Measurements from ENCODE around the gene SLC22A3. TPM values are rescaled to one million over a fixed set of nuclear protein-coding genes. Genes with fewer than 3 reads are reported as not detected.

The SLC22A3 gene
- total and polyA plus RNA-seq, 8 donors: 16.1 to 42.9 (median 32.0) TPM

GRCh38 chr6:160344271-160344670 lies 3.9 kb upstream of the SLC22A3 start:
- no peaks in the 10 kb centered on the region for H3K9me3 ChIP-seq
- intact Hi-C loops (cut with DNase I): no loop called here
- TF ChIP-seq, protein P1, sequence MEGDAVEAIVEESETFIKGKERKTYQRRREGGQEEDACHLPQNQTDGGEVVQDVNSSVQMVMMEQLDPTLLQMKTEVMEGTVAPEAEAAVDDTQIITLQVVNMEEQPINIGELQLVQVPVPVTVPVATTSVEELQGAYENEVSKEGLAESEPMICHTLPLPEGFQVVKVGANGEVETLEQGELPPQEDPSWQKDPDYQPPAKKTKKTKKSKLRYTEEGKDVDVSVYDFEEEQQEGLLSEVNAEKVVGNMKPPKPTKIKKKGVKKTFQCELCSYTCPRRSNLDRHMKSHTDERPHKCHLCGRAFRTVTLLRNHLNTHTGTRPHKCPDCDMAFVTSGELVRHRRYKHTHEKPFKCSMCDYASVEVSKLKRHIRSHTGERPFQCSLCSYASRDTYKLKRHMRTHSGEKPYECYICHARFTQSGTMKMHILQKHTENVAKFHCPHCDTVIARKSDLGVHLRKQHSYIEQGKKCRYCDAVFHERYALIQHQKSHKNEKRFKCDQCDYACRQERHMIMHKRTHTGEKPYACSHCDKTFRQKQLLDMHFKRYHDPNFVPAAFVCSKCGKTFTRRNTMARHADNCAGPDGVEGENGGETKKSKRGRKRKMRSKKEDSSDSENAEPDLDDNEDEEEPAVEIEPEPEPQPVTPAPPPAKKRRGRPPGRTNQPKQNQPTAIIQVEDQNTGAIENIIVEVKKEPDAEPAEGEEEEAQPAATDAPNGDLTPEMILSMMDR (IDR thresholded peaks at IDR 0.05): no peak

DNA sequence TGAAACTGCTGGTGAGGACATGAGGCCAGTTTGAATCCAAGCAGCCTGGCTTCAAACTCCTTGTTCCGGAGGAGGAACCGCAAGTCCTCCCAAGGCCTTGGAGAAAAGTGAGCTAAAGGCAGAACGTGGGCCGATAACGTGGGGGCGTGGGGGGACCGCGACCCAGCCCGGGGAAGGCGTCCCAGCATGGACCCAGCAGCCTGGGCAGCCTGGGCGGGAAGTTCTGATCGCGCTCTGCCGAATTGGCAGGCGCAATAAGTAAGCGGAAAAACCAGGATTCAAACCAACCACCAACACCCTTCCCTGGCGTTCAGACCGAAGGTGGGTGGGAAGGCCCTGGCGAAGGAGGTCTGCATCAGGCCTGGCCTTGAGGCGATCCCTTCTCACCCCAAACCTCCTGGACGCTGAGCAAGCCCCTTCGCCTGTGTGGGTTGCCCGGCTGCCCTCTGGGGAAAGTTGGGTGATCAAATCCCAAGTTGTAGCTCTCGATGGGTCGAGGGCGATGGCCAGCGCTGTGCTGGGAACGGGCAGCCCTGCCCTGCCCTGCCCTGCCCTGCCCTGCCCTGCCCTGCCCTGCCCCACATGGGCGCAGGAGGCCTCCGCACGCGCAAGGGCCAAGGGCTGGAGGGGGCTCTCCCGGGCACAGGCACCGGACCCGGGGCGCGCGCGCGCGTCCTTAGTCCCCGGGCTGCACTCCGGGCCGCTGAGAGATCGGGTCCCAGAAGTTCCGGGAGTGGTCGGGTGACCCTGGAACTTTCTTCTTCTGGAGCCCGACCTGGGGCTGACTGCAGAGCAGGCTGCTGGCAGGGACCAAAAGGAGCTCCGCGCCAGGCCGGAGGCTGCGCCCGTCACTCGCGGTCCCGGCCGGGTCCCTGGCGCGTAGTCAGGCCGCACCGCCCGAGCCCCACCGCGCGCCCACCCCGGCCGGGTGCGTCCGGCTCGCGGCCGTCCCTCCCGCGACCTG lies 637 bp upstream of the SLC22A3 start:
- intact Hi-C loops (cut with DNase I): no loop called here
- no peaks in the 10 kb centered on the region for H3K36me3 ChIP-seq
- peaks cover 4 to 58% of the 10 kb centered on the region in 2 donors for H3K27me3 ChIP-seq
- TF ChIP-seq, protein P1 (IDR thresholded peaks at IDR 0.05): no peak
- H3K4me1 ChIP-seq: no peaks in the 10 kb centered on the region
- no peaks in the 10 kb centered on the region for H3K9me3 ChIP-seq
- no peak overlapping the region for H3K27ac ChIP-seq
- ATAC-seq (peak; percentile 72), DNase-seq (peak in 2 of 4 donors; percentile 14 to 82)
- peak overlapping the region in 1 of 2 donors; percentile 42 for H3K4me3 ChIP-seq

More at GRCh38 chr6:160344271-160344670, 3.9 kb upstream of the SLC22A3 start:
- DNase-seq (no peak), ATAC-seq (no peak)
- Histone ChIP-seq H3K4me1 (no peaks in the 10 kb centered on the region), H3K4me3 (no peak overlapping the region), H3K36me3 (no peaks in the 10 kb centered on the region), H3K27ac (no peak overlapping the region), H3K27me3 (peaks cover 4 to 30% of the 10 kb centered on the region in 2 donors)

GRCh38 chr6:160349020-160349441 lies 853 bp downstream of the SLC22A3 start:
- H3K9me3 ChIP-seq: no peaks in the 10 kb centered on the region
- H3K4me1 ChIP-seq: no peaks in the 10 kb centered on the region
- DNase-seq (no peak), ATAC-seq (peak; percentile 27)
- H3K27ac ChIP-seq: peak overlapping the region; percentile 44 to 53
- TF ChIP-seq, protein P1 (IDR thresholded peaks at IDR 0.05): no peak
- H3K27me3 ChIP-seq: peaks cover 4 to 59% of the 10 kb centered on the region in 2 donors
- no peaks in the 10 kb centered on the region for H3K36me3 ChIP-seq
- intact Hi-C loops (cut with DNase I): no loop called here
- H3K4me3 ChIP-seq: peak overlapping the region; percentile 32 to 42

DNA sequence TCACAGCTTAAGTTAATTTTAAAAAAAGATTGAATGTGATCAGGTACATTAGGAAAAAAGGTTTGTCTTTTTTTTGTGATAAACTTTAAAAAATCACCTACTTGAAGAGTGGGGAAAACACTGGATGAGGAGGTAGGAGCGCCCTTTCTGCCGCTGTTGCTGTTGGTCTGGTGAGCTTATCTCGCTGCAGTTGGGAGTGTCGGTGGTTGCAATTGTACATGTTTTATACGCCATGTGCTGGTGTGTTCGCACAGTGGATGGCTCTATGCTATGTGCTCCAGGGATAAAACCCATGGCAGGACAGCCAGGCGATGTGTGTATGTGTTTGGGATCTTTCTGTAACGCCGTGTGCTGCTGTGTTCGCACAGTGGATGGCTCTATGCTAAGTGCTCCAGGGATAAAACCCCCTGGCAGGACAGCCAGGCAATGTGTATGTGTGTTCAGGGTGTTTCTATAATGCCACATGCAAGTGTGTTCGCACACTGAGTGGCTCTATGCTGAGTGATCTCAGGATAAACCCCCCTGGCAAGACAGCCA lies 1.7 kb downstream of the SLC22A3 start:
- Histone ChIP-seq H3K9me3 (no peaks in the 10 kb centered on the region), H3K27ac (no peak overlapping the region), H3K4me1 (no peaks in the 10 kb centered on the region), H3K27me3 (peaks cover 4 to 62% of the 10 kb centered on the region in 2 donors), H3K4me3 (peak overlapping the region; percentile 32 to 42), H3K36me3 (no peaks in the 10 kb centered on the region)
- peak; percentile 40 for ATAC-seq
- intact Hi-C loops (cut with DNase I): no loop called here
- TF ChIP-seq, protein P1 (IDR thresholded peaks at IDR 0.05): no peak
- no peak for DNase-seq

- H3K4me3 ChIP-seq: no peak overlapping the region
- no peak for DNase-seq
- H3K27me3 ChIP-seq: peaks cover 0 to 35% of the 10 kb centered on the region in 2 donors
- H3K9me3 ChIP-seq: no peaks in the 10 kb centered on the region
- no peak overlapping the region for H3K27ac ChIP-seq
- ATAC-seq: no peak
- H3K36me3 ChIP-seq: no peaks in the 10 kb centered on the region
- TF ChIP-seq, protein P1 (IDR thresholded peaks at IDR 0.05): no peak
- H3K4me1 ChIP-seq: peaks cover 0 to 4% of the 10 kb centered on the region in 2 donors
- intact Hi-C loops (cut with DNase I): no loop called here
These were observed 5.8 kb downstream of the SLC22A3 start for GRCh38 chr6:160353950-160354496.

All from left lung (tissue), 10 donors.